ENCODE data around the gene GNB2.

DNA sequence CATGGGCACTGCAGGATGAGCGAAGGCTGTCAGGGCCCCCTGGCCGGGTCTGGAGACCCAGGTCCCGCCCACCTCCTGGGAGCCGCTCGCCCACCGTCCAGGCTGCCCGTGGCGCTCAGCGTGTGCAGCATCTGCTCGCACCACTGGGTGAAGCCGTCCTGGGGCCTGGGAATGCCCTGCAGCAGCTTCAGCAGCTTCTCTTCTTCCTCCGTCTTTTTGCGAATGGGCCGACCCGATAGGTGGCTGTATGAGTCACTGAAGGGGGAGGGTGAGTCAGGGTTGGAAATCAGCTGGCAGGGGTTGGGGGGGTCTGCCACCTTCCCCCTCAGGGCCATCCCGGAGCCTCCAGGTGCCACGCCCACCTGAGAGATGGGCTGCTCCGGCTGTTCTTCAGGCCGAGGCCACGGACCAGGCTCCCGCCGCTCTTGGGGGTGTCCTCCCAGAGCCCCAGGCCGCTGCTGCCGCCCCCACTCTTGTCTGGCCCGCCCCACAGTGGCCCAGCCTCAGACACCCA lies 8.7 kb downstream of the GNB2 start:
- TF ChIP-seq, protein P1, sequence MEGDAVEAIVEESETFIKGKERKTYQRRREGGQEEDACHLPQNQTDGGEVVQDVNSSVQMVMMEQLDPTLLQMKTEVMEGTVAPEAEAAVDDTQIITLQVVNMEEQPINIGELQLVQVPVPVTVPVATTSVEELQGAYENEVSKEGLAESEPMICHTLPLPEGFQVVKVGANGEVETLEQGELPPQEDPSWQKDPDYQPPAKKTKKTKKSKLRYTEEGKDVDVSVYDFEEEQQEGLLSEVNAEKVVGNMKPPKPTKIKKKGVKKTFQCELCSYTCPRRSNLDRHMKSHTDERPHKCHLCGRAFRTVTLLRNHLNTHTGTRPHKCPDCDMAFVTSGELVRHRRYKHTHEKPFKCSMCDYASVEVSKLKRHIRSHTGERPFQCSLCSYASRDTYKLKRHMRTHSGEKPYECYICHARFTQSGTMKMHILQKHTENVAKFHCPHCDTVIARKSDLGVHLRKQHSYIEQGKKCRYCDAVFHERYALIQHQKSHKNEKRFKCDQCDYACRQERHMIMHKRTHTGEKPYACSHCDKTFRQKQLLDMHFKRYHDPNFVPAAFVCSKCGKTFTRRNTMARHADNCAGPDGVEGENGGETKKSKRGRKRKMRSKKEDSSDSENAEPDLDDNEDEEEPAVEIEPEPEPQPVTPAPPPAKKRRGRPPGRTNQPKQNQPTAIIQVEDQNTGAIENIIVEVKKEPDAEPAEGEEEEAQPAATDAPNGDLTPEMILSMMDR (IDR thresholded peaks at IDR 0.05) = no peak
- TF ChIP-seq POLR2A (IDR thresholded peaks at IDR 0.05) = no peak
- no peak for TF ChIP-seq EP300 (IDR thresholded peaks at IDR 0.05)

All from stomach (tissue), 4 donors.